ENCODE data around the gene HSPG2. TPM values are rescaled to one million over a fixed set of nuclear protein-coding genes. Genes with fewer than 3 reads are reported as not detected.
"Not testable (repeated sequence)": the region's sequence is repeated elsewhere in the genome, so short reads cannot be mapped to it uniquely, and the experiment has no call there.

The HSPG2 gene
- total and polyA plus RNA-seq, 4 experiments from 2014 or later, result 1.2 TPM; not detected in 2

GRCh38 chr1:21909286-21909759 is 27.8 kb downstream of the HSPG2 start:
- H3K36me3 ChIP-seq (ENCODE audit: insufficient read depth, low read length), result no peaks in the 10 kb centered on the region
- intact Hi-C loops (cut with micrococcal nuclease), result no loop called here
- Mint-ChIP-seq H3K4me1 (peaks cover 0 to 2% (median 0%) of the 10 kb centered on the region in 4 donors), H3K27me3 (no peaks in the 10 kb centered on the region), H3K4me3 (no peak overlapping the region), H3K36me3 (no peaks in the 10 kb centered on the region), H3K9me3 (no peaks in the 10 kb centered on the region), H3K27ac (peak overlapping the region in 1 of 7 donors; percentile 36)
- no peaks in the 10 kb centered on the region for H3K9me3 ChIP-seq (ENCODE audit: control insufficient read depth in 1 of 2, low read length in 2 of 2)
- ChIA-PET CTCF (ENCODE audit: partially characterized antibody) (no interaction called here), POLR2A (ENCODE audit: partially characterized antibody) (no interaction called here)
- H3K4me1 ChIP-seq (ENCODE audit: insufficient read depth, low read length), result peaks cover 4% of the 10 kb centered on the region
- H3K4me3 ChIP-seq (ENCODE audit: low read length in 2 of 2), result no peak overlapping the region
- no peak overlapping the region for H3K27ac ChIP-seq (ENCODE audit: low read depth, low read length)
- H3K27me3 ChIP-seq (ENCODE audit: insufficient read depth, low read length), result no peaks in the 10 kb centered on the region
- DNase-seq, result no peak

GRCh38 chr1:21907737-21908534 is 29.2 kb downstream of the HSPG2 start:
- DNase-seq; H3K4me3 Mint-ChIP-seq; H3K36me3 ChIP-seq (ENCODE audit: insufficient read depth, low read length); intact Hi-C loops (cut with micrococcal nuclease); H3K27ac ChIP-seq (ENCODE audit: low read depth, low read length); H3K4me3 ChIP-seq (ENCODE audit: low read length in 2 of 2); H3K4me1 Mint-ChIP-seq; H3K36me3 Mint-ChIP-seq; H3K27me3 Mint-ChIP-seq; H3K9me3 Mint-ChIP-seq; H3K27me3 ChIP-seq (ENCODE audit: insufficient read depth, low read length); H3K4me1 ChIP-seq (ENCODE audit: insufficient read depth, low read length); POLR2A ChIA-PET (ENCODE audit: partially characterized antibody); H3K9me3 ChIP-seq (ENCODE audit: control insufficient read depth in 1 of 2, low read length in 2 of 2); CTCF ChIA-PET (ENCODE audit: partially characterized antibody): not testable (repeated sequence)
- H3K27ac Mint-ChIP-seq, result peak overlapping the region in 1 of 7 donors; percentile 36

GRCh38 chr1:21907079-21907418 is 30.1 kb downstream of the HSPG2 start:
- Histone ChIP-seq H3K4me3 (ENCODE audit: low read length in 2 of 2) (no peak overlapping the region), H3K4me1 (ENCODE audit: insufficient read depth, low read length) (peaks cover 4% of the 10 kb centered on the region), H3K36me3 (ENCODE audit: insufficient read depth, low read length) (no peaks in the 10 kb centered on the region), H3K9me3 (ENCODE audit: control insufficient read depth in 1 of 2, low read length in 2 of 2) (no peaks in the 10 kb centered on the region), H3K27me3 (ENCODE audit: insufficient read depth, low read length) (no peaks in the 10 kb centered on the region), H3K27ac (ENCODE audit: low read depth, low read length) (no peak overlapping the region)
- ChIA-PET POLR2A (ENCODE audit: partially characterized antibody) (no interaction called here), CTCF (ENCODE audit: partially characterized antibody) (no interaction called here)
- H3K4me1 Mint-ChIP-seq, result peaks cover 0 to 2% (median 0%) of the 10 kb centered on the region in 4 donors
- no peak overlapping the region for H3K27ac Mint-ChIP-seq
- intact Hi-C loops (cut with micrococcal nuclease), result no loop called here
- H3K4me3 Mint-ChIP-seq, result no peak overlapping the region
- H3K27me3 Mint-ChIP-seq, result no peaks in the 10 kb centered on the region
- no peak for DNase-seq
- no peaks in the 10 kb centered on the region for H3K36me3 Mint-ChIP-seq
- H3K9me3 Mint-ChIP-seq, result no peaks in the 10 kb centered on the region

DNA sequence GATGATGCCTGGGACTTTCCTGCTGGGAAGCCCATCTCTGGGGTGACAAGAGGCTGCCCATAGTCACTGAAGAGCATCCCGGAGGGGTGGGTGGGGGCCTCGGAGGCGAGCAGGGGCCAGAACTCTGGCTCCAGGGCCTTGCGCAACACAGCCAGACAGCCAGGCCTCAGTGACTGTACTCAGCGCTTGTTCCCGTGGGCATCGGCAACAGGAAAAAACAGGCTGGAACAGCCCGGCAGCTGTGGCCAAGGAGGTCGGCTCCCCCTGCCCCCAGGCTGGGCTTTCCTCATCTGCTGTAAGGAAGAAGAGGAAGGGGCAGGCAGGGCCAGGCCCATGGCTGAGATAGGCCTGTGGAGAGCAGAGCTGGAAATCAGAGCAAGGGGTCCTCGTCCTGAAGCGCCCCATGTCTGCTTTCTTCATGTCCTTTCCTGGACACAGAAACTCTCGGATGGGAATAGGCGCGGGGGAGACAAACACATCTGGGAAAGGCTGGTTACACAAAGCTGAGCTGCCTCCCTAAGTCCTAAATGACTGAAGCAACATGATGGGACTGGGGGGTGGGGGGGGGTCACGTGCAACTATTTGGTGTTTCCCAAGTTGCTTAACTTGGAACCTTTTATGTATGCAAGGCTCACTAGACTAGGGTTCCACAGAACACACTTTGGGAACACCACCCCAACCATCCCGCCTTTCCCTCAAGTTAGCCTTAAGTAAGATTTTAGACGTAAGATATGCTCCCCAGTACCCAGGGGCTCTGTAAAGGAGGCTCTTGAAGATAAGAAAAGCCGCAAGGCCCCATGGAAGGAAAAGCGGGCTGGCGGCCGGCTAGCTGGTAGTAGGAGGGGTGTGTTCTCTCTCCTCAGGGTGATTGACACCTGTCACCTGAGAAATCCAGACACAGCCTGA is 30.7 kb downstream of the HSPG2 start:
- Histone ChIP-seq H3K4me3 (ENCODE audit: low read length in 2 of 2) (no peak overlapping the region), H3K27ac (ENCODE audit: low read depth, low read length) (no peak overlapping the region), H3K36me3 (ENCODE audit: insufficient read depth, low read length) (no peaks in the 10 kb centered on the region), H3K9me3 (ENCODE audit: control insufficient read depth in 1 of 2, low read length in 2 of 2) (no peaks in the 10 kb centered on the region), H3K27me3 (ENCODE audit: insufficient read depth, low read length) (no peaks in the 10 kb centered on the region), H3K4me1 (ENCODE audit: insufficient read depth, low read length) (peaks cover 4% of the 10 kb centered on the region)
- H3K9me3 Mint-ChIP-seq, result no peaks in the 10 kb centered on the region
- no peaks in the 10 kb centered on the region for H3K36me3 Mint-ChIP-seq
- H3K4me1 Mint-ChIP-seq, result peaks cover 0 to 2% (median 0%) of the 10 kb centered on the region in 4 donors
- intact Hi-C loops (cut with micrococcal nuclease), result no loop called here
- no peaks in the 10 kb centered on the region for H3K27me3 Mint-ChIP-seq
- no peak overlapping the region for H3K4me3 Mint-ChIP-seq
- no peak for DNase-seq
- POLR2A ChIA-PET (ENCODE audit: partially characterized antibody), result no interaction called here
- CTCF ChIA-PET (ENCODE audit: partially characterized antibody), result no interaction called here
- H3K27ac Mint-ChIP-seq, result no peak overlapping the region

GRCh38 chr1:21904704-21905520 is 32.2 kb downstream of the HSPG2 start:
- no peaks in the 10 kb centered on the region for H3K36me3 ChIP-seq (ENCODE audit: insufficient read depth, low read length)
- no peak for DNase-seq
- Mint-ChIP-seq H3K4me1 (peaks cover 0 to 2% (median 0%) of the 10 kb centered on the region in 4 donors), H3K4me3 (no peak overlapping the region), H3K9me3 (no peaks in the 10 kb centered on the region), H3K27ac (peak overlapping the region in 1 of 7 donors; percentile 75), H3K36me3 (no peaks in the 10 kb centered on the region), H3K27me3 (no peaks in the 10 kb centered on the region)
- H3K9me3 ChIP-seq (ENCODE audit: control insufficient read depth in 1 of 2, low read length in 2 of 2), result no peaks in the 10 kb centered on the region
- CTCF ChIA-PET (ENCODE audit: partially characterized antibody), result no interaction called here
- no peaks in the 10 kb centered on the region for H3K27me3 ChIP-seq (ENCODE audit: insufficient read depth, low read length)
- intact Hi-C loops (cut with micrococcal nuclease), result no loop called here
- no peak overlapping the region for H3K4me3 ChIP-seq (ENCODE audit: low read length in 2 of 2)
- POLR2A ChIA-PET (ENCODE audit: partially characterized antibody), result no interaction called here
- H3K27ac ChIP-seq (ENCODE audit: low read depth, low read length), result no peak overlapping the region
- peaks cover 4% of the 10 kb centered on the region for H3K4me1 ChIP-seq (ENCODE audit: insufficient read depth, low read length)

GRCh38 chr1:21904454-21904703 is 32.7 kb downstream of the HSPG2 start:
- intact Hi-C loops (cut with micrococcal nuclease), result no loop called here
- no peaks in the 10 kb centered on the region for H3K9me3 Mint-ChIP-seq
- H3K4me1 Mint-ChIP-seq, result peaks cover 0 to 2% (median 0%) of the 10 kb centered on the region in 4 donors
- DNase-seq, result no peak
- Histone ChIP-seq H3K4me3 (ENCODE audit: low read length in 2 of 2) (no peak overlapping the region), H3K27me3 (ENCODE audit: insufficient read depth, low read length) (no peaks in the 10 kb centered on the region), H3K36me3 (ENCODE audit: insufficient read depth, low read length) (no peaks in the 10 kb centered on the region), H3K4me1 (ENCODE audit: insufficient read depth, low read length) (no peaks in the 10 kb centered on the region), H3K9me3 (ENCODE audit: control insufficient read depth in 1 of 2, low read length in 2 of 2) (no peaks in the 10 kb centered on the region), H3K27ac (ENCODE audit: low read depth, low read length) (no peak overlapping the region)
- no peak overlapping the region for H3K4me3 Mint-ChIP-seq
- no peak overlapping the region for H3K27ac Mint-ChIP-seq
- no peaks in the 10 kb centered on the region for H3K27me3 Mint-ChIP-seq
- ChIA-PET CTCF (ENCODE audit: partially characterized antibody) (no interaction called here), POLR2A (ENCODE audit: partially characterized antibody) (no interaction called here)
- no peaks in the 10 kb centered on the region for H3K36me3 Mint-ChIP-seq

All from CD4-positive, alpha-beta memory T cell (primary cell).